Muscle layer of colon (tissue), 2 donors: ENCODE results near the gene RPUSD1.
"Not testable (repeated sequence)": the region's sequence is repeated elsewhere in the genome, so short reads cannot be mapped to it uniquely, and the experiment has no call there.

ENCODE experiments used
- H3K27ac ChIP-seq: one replicate; pipeline ENCODE4 v1.7.0; 2013; ENCODE audit warnings: low read depth, mild to moderate bottlenecking, low read length, moderate library complexity
- H3K27me3 ChIP-seq, 2 donors: one replicate each; pipeline ENCODE4 v1.7.0; 2013; ENCODE audit warnings: low read length in 2 of 2, mild to moderate bottlenecking in 2 of 2; ENCODE audit not compliant: insufficient read depth in 2 of 2, control insufficient read depth in 1 of 2
- H3K36me3 ChIP-seq: one replicate; pipeline ENCODE4 v1.7.0; 2013; ENCODE audit warnings: mild to moderate bottlenecking, low read length; ENCODE audit not compliant: insufficient read depth
- H3K4me1 ChIP-seq: one replicate; pipeline ENCODE4 v1.7.0; 2013; ENCODE audit warnings: mild to moderate bottlenecking, low read length; ENCODE audit not compliant: insufficient read depth
- H3K4me3 ChIP-seq, 2 donors: one replicate each; pipeline ENCODE4 v1.7.0; 2013; ENCODE audit warnings: low read length in 2 of 2, low read depth in 1 of 2, mild to moderate bottlenecking in 1 of 2, moderate library complexity in 1 of 2
- H3K9ac ChIP-seq: one replicate; pipeline ENCODE4 v1.7.0; 2013; ENCODE audit warnings: low read length
- H3K9me3 ChIP-seq: one replicate; pipeline ENCODE4 v1.7.0; 2013; ENCODE audit warnings: mild to moderate bottlenecking, low read length
- donor health status: abdominal sarcoma.
- donor health status: Adenocarcinoma of cecum.

The RPUSD1 gene

DNA sequence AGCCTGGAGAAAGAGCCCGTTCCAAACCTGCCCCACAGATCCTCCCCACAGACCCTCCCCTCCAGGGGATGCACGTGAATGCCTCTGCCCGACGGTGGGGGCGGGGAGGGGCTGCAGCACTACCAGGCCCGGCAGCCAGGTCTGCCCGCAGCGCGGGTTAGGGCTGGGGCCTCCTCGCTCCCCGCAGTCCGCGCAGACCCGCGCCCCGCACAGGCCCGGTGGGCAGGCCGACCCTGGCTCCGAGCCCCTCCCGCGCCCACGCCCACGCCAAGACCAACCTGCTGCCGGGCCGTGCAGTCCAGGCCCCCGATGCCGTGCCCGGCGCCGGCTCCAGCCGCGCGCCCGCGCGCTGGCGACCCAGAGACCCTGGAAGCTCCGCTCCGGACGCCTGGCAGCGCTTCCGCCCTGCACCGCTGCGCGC lies at the start of gene RPUSD1:
RPUSD1 (minus strand) TSS at position 404 of the 421 bp plus-strand sequence. CDS start 644 bp downstream, outside the sequence.
- Histone ChIP-seq H3K4me3 (peak within 1 kb of the TSS; percentile 77 to 83), H3K36me3 (no peaks in the 10 kb centered on the region), H3K4me1 (peaks cover 13% of the 10 kb centered on the region), H3K9ac (peak within 1 kb of the TSS; percentile 44), H3K9me3 (no peaks in the 10 kb centered on the region), H3K27ac (peak within 1 kb of the TSS; percentile 74), H3K27me3 (peaks cover 0 to 8% of the 10 kb centered on the region in 2 donors)

DNA sequence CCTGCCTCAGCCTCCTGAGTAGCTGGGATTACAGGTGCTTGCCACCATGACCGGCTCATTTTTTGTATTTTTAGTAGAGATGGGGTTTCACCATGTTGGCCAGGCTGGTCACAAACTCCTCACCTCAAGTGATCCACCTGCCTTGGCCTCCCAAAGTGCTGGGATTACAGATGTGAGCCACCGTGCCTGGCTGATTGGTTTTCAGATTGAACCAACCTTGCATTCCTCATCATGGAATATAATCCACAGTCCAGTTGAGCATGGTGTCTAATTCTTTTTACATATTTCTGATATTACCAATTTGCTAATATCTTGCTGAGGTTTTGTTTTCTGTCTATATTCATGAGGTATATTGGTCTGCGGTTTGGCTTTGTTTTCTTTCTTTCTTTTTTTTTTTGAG lies 48.6 kb upstream of the RPUSD1 start:
- H3K9ac ChIP-seq, H3K9me3 ChIP-seq, H3K36me3 ChIP-seq, H3K4me1 ChIP-seq, H3K27ac ChIP-seq, H3K4me3 ChIP-seq: not testable (repeated sequence)
- H3K27me3 ChIP-seq: peaks cover 0 to 23% of the 10 kb centered on the region in 2 donors

DNA sequence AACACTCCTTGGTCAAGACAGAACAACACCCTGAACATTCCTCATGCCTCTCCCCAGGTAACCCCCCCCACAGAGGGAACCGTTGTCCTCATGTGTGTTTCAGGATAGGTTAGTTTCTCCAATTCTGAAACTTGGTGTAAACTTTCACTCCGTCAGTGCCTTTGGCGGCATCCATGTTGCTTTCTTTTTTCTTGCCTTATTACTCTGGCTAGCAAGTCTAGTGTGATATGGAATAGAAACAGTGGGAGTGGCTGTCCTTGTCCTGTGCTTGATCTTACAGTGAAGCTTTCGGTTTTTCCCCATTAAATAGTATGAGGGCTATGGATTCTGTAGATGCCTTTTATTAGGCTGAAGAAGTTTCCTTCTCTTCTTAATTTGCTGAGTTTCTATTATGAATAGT lies 48.0 kb upstream of the RPUSD1 start:
- no peak overlapping the region for H3K27ac ChIP-seq
- H3K36me3 ChIP-seq: no peaks in the 10 kb centered on the region
- peaks cover 0 to 27% of the 10 kb centered on the region in 2 donors for H3K27me3 ChIP-seq
- no peak overlapping the region for H3K9ac ChIP-seq
- H3K4me3 ChIP-seq: no peak overlapping the region
- H3K9me3 ChIP-seq: peaks cover 9% of the 10 kb centered on the region
- H3K4me1 ChIP-seq: no peaks in the 10 kb centered on the region

DNA sequence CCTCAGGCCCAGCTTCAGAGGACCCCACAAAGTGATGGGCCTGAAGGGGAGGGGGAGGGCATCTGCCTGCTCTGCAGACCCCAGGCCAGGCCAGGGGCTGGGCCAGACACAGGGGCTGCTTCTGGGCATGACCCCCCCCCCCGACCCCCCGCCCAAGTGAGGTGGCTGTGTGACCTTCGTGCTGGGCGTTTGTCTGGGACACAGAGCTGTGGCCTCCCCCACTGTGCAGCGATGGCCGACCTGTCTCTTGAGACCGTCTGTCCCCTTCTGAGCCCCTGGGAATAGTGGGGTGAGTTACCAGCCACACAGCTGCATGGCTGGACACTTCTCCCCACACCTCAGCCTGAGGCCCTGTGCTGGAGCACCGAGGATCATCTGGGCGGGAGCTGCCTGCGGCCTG lies 47.2 kb upstream of the RPUSD1 start:
- no peak overlapping the region for H3K4me3 ChIP-seq
- H3K27ac ChIP-seq: no peak overlapping the region
- no peak overlapping the region for H3K9ac ChIP-seq
- H3K27me3 ChIP-seq: peaks cover 0 to 24% of the 10 kb centered on the region in 2 donors
- H3K4me1 ChIP-seq: no peaks in the 10 kb centered on the region
- H3K36me3 ChIP-seq: no peaks in the 10 kb centered on the region
- peaks cover 9% of the 10 kb centered on the region for H3K9me3 ChIP-seq

DNA sequence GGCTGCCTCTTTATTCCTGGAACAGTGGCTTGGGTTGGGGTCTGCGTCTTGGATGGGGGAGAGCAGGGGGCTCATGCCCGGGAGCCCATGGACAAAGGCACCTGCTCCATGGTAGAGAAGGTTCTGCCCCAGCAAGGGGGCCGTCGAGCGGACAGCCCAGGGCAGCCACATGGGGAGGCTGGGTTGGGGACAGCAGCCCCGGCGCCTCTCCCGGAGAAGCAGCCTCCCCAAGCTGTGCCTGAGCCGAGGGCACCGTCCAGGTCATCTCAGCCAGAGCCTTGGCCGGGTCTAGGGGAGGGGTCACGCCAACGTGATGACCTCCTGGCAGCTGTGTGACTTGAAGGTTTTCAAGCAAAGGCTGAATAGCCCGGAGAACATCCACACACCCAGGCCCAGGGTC lies 45.2 kb upstream of the RPUSD1 start:
- Histone ChIP-seq H3K27ac (no peak overlapping the region), H3K27me3 (peaks cover 0 to 12% of the 10 kb centered on the region in 2 donors), H3K9ac (no peak overlapping the region), H3K36me3 (no peaks in the 10 kb centered on the region), H3K4me1 (no peaks in the 10 kb centered on the region), H3K9me3 (peaks cover 9% of the 10 kb centered on the region), H3K4me3 (no peak overlapping the region)

DNA sequence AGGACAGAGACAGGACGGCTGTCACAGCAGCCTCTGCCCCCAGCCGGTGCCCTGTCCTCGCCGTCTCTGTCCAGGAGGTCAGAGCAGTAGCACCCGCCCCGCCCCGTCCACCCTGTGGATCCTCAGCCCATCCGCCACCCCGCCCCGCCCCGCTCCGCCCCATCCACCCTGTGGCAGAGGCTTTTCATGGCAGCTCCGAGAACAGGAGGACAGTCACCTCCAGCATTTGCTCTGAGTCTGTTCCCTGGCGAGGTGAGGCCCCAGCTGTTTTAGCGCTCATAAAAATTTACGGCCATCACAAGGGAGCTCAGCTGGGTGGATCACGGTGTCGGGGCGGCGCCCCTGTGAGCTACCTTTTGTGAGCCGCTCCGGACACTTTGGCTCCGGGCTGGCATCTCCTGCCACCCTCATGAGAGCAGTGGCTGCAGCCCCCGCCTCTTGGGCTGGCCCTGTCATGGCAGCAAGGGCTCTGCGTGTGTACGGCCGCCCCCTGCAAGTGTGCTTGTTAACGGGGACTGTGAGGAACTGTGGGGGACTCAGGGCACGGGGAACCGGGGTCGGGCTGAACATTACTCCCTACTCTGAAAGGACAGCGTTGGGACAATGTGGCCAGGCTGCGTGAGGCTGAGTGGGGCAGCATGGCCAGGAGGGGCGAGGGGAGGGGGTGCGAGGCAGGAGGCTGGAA lies 44.6 kb upstream of the RPUSD1 start:
- Histone ChIP-seq H3K4me1 (no peaks in the 10 kb centered on the region), H3K4me3 (no peak overlapping the region), H3K9me3 (peaks cover 9% of the 10 kb centered on the region), H3K9ac (no peak overlapping the region), H3K27me3 (peaks cover 0 to 12% of the 10 kb centered on the region in 2 donors), H3K27ac (no peak overlapping the region), H3K36me3 (no peaks in the 10 kb centered on the region)

GRCh38 chr16:831571-832413 lies 43.6 kb upstream of the RPUSD1 start:
- peaks cover 0 to 19% of the 10 kb centered on the region in 2 donors for H3K27me3 ChIP-seq
- no peak overlapping the region for H3K27ac ChIP-seq
- H3K4me1 ChIP-seq: no peaks in the 10 kb centered on the region
- no peaks in the 10 kb centered on the region for H3K36me3 ChIP-seq
- H3K9ac ChIP-seq: no peak overlapping the region
- H3K9me3 ChIP-seq: peaks cover 9% of the 10 kb centered on the region
- no peak overlapping the region for H3K4me3 ChIP-seq

DNA sequence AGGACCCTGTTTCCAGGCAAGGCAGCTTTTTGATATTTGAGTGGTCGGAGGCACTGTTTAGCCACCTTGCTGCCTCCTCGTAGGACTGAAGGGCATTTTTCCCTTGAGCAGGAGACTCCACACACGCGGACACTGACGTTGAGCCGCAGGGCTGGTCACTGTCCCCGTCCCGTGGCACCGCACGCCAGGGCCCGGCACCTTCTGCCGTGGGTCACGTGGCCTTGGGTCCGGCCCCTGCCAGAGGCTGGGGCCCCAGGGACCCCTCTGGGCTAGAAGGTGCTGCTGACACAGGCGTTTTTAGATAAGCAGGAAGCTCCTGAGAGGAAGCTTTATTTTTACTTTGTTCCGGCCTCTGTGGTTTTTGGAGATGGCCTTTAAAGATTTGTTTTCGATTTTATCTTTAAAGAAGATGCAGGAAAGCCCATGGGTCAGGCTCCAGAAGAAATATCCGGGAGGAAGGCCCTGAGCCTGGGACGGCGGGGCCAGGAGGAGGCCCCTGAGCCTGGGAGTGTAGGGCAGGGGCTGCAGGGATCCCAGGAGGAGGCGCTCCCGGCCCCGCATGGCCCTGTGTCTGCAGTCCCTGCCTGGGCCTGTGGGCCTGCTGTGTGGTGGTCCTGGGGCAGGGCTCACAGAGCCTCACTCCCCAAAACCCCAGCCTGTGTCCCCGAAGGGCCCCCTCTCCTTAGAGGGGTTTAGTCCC lies 42.8 kb upstream of the RPUSD1 start:
- Histone ChIP-seq H3K36me3 (no peaks in the 10 kb centered on the region), H3K27ac (no peak overlapping the region), H3K27me3 (peaks cover 0 to 19% of the 10 kb centered on the region in 2 donors), H3K9me3 (peaks cover 6% of the 10 kb centered on the region), H3K4me3 (no peak overlapping the region), H3K4me1 (no peaks in the 10 kb centered on the region), H3K9ac (no peak overlapping the region)

DNA sequence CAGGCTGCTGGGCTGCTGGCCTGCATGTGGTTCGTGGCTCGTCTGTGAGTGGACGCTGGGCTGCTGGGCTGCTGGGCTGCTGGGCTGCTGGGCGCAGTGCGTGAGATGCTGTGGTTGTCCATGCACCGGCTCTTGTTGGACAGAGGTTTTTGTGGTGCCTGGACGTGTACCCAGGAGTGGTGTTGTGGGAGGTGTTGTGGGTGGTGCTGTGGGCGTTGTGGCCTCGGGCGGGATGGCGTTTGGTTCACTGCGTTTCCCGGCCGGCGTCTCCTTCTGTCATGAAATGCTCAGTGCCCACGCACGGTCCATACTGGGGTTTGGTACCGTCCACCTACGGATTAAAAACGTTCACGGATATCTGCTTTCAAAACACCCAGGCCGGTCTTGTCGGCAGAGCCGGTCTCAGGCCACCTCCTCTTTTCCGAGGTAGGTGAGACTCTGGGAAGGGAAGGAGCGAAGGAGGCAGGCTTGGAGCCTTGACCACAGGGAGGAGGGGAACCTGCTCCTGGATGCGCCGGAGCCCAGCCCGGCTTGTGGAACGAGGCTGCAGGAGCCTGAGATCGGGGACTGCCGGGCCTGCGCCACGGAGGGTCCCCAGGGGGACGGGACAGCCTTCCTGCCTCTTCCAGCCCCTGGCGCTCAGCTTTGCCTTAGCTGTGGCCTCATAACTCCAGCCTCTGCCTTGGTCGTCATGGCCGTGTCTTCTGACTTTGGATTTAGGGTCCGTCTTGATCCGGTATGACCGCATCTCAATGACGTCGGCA lies 42.1 kb upstream of the RPUSD1 start:
- H3K36me3 ChIP-seq: no peaks in the 10 kb centered on the region
- H3K9ac ChIP-seq: no peak overlapping the region
- H3K9me3 ChIP-seq: no peaks in the 10 kb centered on the region
- H3K27me3 ChIP-seq: peaks cover 6 to 21% of the 10 kb centered on the region in 2 donors
- H3K4me1 ChIP-seq: no peaks in the 10 kb centered on the region
- no peak overlapping the region for H3K4me3 ChIP-seq
- no peak overlapping the region for H3K27ac ChIP-seq

- Histone ChIP-seq H3K27me3 (peaks cover 7 to 35% of the 10 kb centered on the region in 2 donors), H3K36me3 (no peaks in the 10 kb centered on the region), H3K9me3 (no peaks in the 10 kb centered on the region), H3K9ac (no peak overlapping the region), H3K4me1 (no peaks in the 10 kb centered on the region), H3K27ac (no peak overlapping the region), H3K4me3 (no peak overlapping the region)
Observed at GRCh38 chr16:828891-829290, 40.7 kb upstream of the RPUSD1 start.

- Histone ChIP-seq H3K27ac (no peak overlapping the region), H3K9me3 (no peaks in the 10 kb centered on the region), H3K4me1 (no peaks in the 10 kb centered on the region), H3K27me3 (peaks cover 7 to 29% of the 10 kb centered on the region in 2 donors), H3K36me3 (no peaks in the 10 kb centered on the region), H3K9ac (no peak overlapping the region), H3K4me3 (no peak overlapping the region)
Observed at GRCh38 chr16:827513-827912, 39.3 kb upstream of the RPUSD1 start.
